Retinal pigment epithelial cell (primary cell): Measurements from ENCODE around the gene LIG1.

Experiments
- DNase-seq: peaks from one replicate; pipeline ENCODE4 v3.0.0-alpha.2; 2010; ENCODE audit warnings: low read depth
- H3K4me3 ChIP-seq: 2 replicates; pipeline ENCODE4 v1.5.1; 2011; ENCODE audit warnings: mild to moderate bottlenecking, low read length, control low read depth, moderate library complexity
- CTCF ChIP-seq: conservative IDR thresholded peaks from 2 replicates; pipeline ENCODE4 v1.5.1; 2011; ENCODE audit warnings: low read depth, low read length, control low read depth, inconsistent platforms

The LIG1 gene

GRCh38 chr19:48139053-48139452 is 31.1 kb downstream of the LIG1 start:
- H3K4me3 ChIP-seq: no peak overlapping the region
- TF ChIP-seq CTCF: no peak

GRCh38 chr19:48137411-48137810 is 32.7 kb downstream of the LIG1 start:
- no peak overlapping the region for H3K4me3 ChIP-seq
- DNase-seq: no peak
- TF ChIP-seq CTCF: no peak

More at GRCh38 chr19:48139053-48139452, 31.1 kb downstream of the LIG1 start:
- DNase-seq: no peak

- no peak for TF ChIP-seq CTCF
- no peak for DNase-seq
These were observed 33.6 kb downstream of the LIG1 start for GRCh38 chr19:48136547-48136946.

GRCh38 chr19:48135411-48135810 is 34.7 kb downstream of the LIG1 start:
- no peak overlapping the region for H3K4me3 ChIP-seq
- TF ChIP-seq CTCF: no peak
- no peak for DNase-seq

More at GRCh38 chr19:48136547-48136946, 33.6 kb downstream of the LIG1 start:
- H3K4me3 ChIP-seq: no peak overlapping the region

- TF ChIP-seq CTCF: no peak
- no peak overlapping the region for H3K4me3 ChIP-seq
- no peak for DNase-seq
These were observed 37.0 kb downstream of the LIG1 start for GRCh38 chr19:48133094-48133493.

- H3K4me3 ChIP-seq: no peak overlapping the region
- TF ChIP-seq CTCF: no peak
- DNase-seq: no peak
These were observed 42.6 kb downstream of the LIG1 start for GRCh38 chr19:48127561-48127960.

- no peak overlapping the region for H3K4me3 ChIP-seq
- no peak for DNase-seq
- peak; percentile 27 for TF ChIP-seq CTCF
These were observed 46.1 kb downstream of the LIG1 start for GRCh38 chr19:48123907-48124651.
